Activated naive CD8-positive, alpha-beta T cell treated with anti-CD3 and anti-CD28 coated beads, Interleukin-2, amount 50 U/mL, for 16 hours (primary cell): Measurements from ENCODE around the gene AMY2A.
"Not testable (repeated sequence)": the region's sequence is repeated elsewhere in the genome, so short reads cannot be mapped to it uniquely, and the experiment has no call there.

Experiments
- DNase-seq: peaks from one replicate; pipeline ENCODE4 v3.0.0-alpha.2; 2020; ENCODE audit warnings: low read depth, low spot score

AMY2A gene

GRCh38 chr1:103616994-103617477 lies at the start of gene AMY2A:
TSS of gene AMY2A (plus strand) at chr1:103617427. CDS start at chr1:103617441, 14 bp downstream.
- not testable (repeated sequence) for DNase-seq

- no peak for DNase-seq
These were observed 47.7 kb upstream of the AMY2A start for GRCh38 chr1:103569493-103569892.

GRCh38 chr1:103571289-103571688 lies 45.9 kb upstream of the AMY2A start, which contains the start of gene AMY2B:
TSS of gene AMY2B (plus strand) at chr1:103571589. CDS start at chr1:103571603, 14 bp downstream.
- not testable (repeated sequence) for DNase-seq

GRCh38 chr1:103576065-103576464 lies 41.2 kb upstream of the AMY2A start:
- DNase-seq, result no peak

- not testable (repeated sequence) for DNase-seq
These were observed 40.4 kb upstream of the AMY2A start for GRCh38 chr1:103576784-103577183.

- no peak for DNase-seq
These were observed 34.8 kb upstream of the AMY2A start for GRCh38 chr1:103582464-103582863.

GRCh38 chr1:103583887-103584286 lies 33.3 kb upstream of the AMY2A start:
- no peak for DNase-seq

- DNase-seq, result no peak
These were observed 32.7 kb upstream of the AMY2A start for GRCh38 chr1:103584537-103584936.

GRCh38 chr1:103602740-103603139 lies 14.5 kb upstream of the AMY2A start:
- DNase-seq, result not testable (repeated sequence)

GRCh38 chr1:103616362-103616761 lies 865 bp upstream of the AMY2A start:
- no peak for DNase-seq

- DNase-seq, result not testable (repeated sequence)
These were observed 10.2 kb downstream of the AMY2A start for GRCh38 chr1:103627436-103627835.

- DNase-seq, result not testable (repeated sequence)
These were observed 24.0 kb downstream of the AMY2A start for GRCh38 chr1:103641194-103641593.

GRCh38 chr1:103643908-103644307 lies 26.7 kb downstream of the AMY2A start:
- not testable (repeated sequence) for DNase-seq

- DNase-seq, result not testable (repeated sequence)
These were observed 33.1 kb downstream of the AMY2A start for GRCh38 chr1:103650305-103650704.

- not testable (repeated sequence) for DNase-seq
These were observed 33.7 kb downstream of the AMY2A start for GRCh38 chr1:103650889-103651288.

- not testable (repeated sequence) for DNase-seq
These were observed 36.9 kb downstream of the AMY2A start for GRCh38 chr1:103654133-103654532.

- not testable (repeated sequence) for DNase-seq
These were observed 38.2 kb downstream of the AMY2A start, which contains the start of gene AMY1A for GRCh38 chr1:103655460-103655859. TSS of gene AMY1A (plus strand) at chr1:103655760. CDS start at chr1:103656331, 571 bp downstream.
